Neural cell (in vitro differentiated cells): ENCODE results near the gene FEM1B.

ENCODE experiments used
- CTCF ChIP-seq: fragments of 450-650 bp; IDR thresholded peaks from 2 replicates; pipeline ENCODE4 v1.5.1; 2014; ENCODE audit warnings: antibody characterized with exemption, mild to moderate bottlenecking, moderate library complexity; ENCODE audit not compliant: poor library complexity, severe bottlenecking
- EZH2 ChIP-seq: fragments of 200-600, 300-800 bp; shearing (Covaris generic), sonication (generic); IDR thresholded peaks from 2 replicates; pipeline ENCODE4 v1.6.1; 2014; ENCODE audit warnings: antibody characterized with exemption, low read length, borderline replicate concordance, mild to moderate bottlenecking; ENCODE audit not compliant: insufficient read depth, poor library complexity, severe bottlenecking
- MXI1 ChIP-seq: fragments of 450-650 bp; conservative IDR thresholded peaks from 2 replicates; pipeline ENCODE4 v1.6.1; 2014; ENCODE audit warnings: antibody characterized with exemption, mild to moderate bottlenecking; ENCODE audit not compliant: poor library complexity, severe bottlenecking

GRCh38 chr15:68277603-68278344, at the start of gene FEM1B:
- TF ChIP-seq CTCF (no peak), EZH2 (no peak), MXI1 (peak; percentile 56)
